Measurements from ENCODE around the gene ACAT2.

- TF ChIP-seq, protein P1, sequence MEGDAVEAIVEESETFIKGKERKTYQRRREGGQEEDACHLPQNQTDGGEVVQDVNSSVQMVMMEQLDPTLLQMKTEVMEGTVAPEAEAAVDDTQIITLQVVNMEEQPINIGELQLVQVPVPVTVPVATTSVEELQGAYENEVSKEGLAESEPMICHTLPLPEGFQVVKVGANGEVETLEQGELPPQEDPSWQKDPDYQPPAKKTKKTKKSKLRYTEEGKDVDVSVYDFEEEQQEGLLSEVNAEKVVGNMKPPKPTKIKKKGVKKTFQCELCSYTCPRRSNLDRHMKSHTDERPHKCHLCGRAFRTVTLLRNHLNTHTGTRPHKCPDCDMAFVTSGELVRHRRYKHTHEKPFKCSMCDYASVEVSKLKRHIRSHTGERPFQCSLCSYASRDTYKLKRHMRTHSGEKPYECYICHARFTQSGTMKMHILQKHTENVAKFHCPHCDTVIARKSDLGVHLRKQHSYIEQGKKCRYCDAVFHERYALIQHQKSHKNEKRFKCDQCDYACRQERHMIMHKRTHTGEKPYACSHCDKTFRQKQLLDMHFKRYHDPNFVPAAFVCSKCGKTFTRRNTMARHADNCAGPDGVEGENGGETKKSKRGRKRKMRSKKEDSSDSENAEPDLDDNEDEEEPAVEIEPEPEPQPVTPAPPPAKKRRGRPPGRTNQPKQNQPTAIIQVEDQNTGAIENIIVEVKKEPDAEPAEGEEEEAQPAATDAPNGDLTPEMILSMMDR (IDR thresholded peaks at IDR 0.05), result no peak
- TF ChIP-seq EZH2phosphoT487 (IDR thresholded peaks at IDR 0.05), result no peak
- no peak for TF ChIP-seq EZH2 (IDR thresholded peaks at IDR 0.05)
Observed at GRCh38 chr6:159821726-159822125, 59.9 kb downstream of the ACAT2 start.
